Measurements from ENCODE around the gene THAP7. TPM values are rescaled to one million over a fixed set of nuclear protein-coding genes. Genes with fewer than 3 reads are reported as not detected.

Gene THAP7
- total and polyA plus RNA-seq, 2 donors (not counting 1 experiment from before 2014, with no cell fraction given), result 37.7 to 70.1 TPM

DNA sequence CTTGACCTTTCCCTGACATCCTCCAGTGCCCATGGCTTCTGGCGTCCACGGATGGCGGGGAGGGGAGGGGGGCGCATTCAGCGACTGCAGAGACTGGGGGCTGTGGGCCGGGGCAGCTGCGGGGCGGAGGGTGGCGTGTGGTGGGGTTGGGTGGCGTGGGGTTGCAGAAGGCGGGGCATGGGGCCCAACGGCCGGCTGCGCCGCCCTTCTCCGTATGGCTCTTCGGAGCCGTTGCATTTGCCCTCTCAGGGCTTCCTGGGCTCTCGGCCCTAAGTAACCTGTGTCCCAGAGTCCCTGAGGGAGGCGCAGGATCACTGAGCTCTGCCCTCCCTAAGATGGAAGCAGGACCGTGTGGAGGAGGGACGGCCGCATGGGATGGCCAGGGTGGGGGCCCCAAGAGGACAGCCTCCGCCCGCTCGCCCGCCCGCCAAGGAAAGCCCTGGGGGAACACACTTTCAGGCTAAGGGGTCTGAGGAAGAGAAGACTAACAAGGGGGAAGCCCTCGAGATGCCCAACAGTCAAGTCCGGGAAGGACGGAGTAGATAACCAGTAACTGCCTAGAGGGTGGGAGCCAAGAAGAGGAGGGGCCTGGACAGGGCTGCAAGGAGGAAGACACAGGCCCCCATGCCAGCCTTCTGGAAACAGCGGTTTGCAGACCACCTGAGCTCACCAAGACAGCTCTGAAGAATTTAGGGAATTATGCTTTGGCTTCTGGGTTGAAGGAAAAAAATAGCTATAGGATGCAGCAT lies 44.1 kb downstream of the THAP7 start:
- peaks cover 20% of the 10 kb centered on the region for H3K4me1 Mint-ChIP-seq
- Histone ChIP-seq H3K36me3 (replicated peaks in 1 of 2; ENCODE audit: control extremely low read depth in 1 of 2, control insufficient read depth in 1 of 2, extremely low read depth in 1 of 2, insufficient read depth in 2 of 2, low read length in 1 of 2) (peaks cover 2 to 10% of the 10 kb centered on the region in 2 experiments), H3K4me2 (replicated peaks; ENCODE audit: low read depth, low read length, poor library complexity, severe bottlenecking) (peak overlapping the region; percentile 92), H3K9me3 (ENCODE audit: control extremely low read depth in 1 of 3, control insufficient read depth in 2 of 3, insufficient read depth in 1 of 3, low read length in 2 of 3) (no peaks in the 10 kb centered on the region), H3K27me3 (replicated peaks in 1 of 4; ENCODE audit: control extremely low read depth in 1 of 4, control insufficient read depth in 3 of 4, insufficient read depth in 4 of 4, low read length in 3 of 4) (peaks cover 0 to 29% (median 7%) of the 10 kb centered on the region in 4 experiments), H3K27ac (ENCODE audit: low read length in 2 of 2) (peak overlapping the region in 1 of 2 donors; percentile 10), H3K4me3 (ENCODE audit: control extremely low read depth in 1 of 5, extremely low read depth in 1 of 5, insufficient read depth in 1 of 5, low read depth in 2 of 5, low read length in 4 of 5) (peak overlapping the region in 4 of 5 experiments; percentile 55 to 69 (median 60)), H3K9ac (ENCODE audit: low read length) (peak overlapping the region; percentile 76), H3K79me2 (ENCODE audit: control insufficient read depth, insufficient read depth, low read length) (peaks cover 4% of the 10 kb centered on the region), H3K4me1 (ENCODE audit: control insufficient read depth in 2 of 2, insufficient read depth in 2 of 2, low read length in 2 of 2) (peaks cover 16 to 23% of the 10 kb centered on the region in 2 donors), H4K20me1 (ENCODE audit: control insufficient read depth, insufficient read depth, low read length, poor library complexity, severe bottlenecking) (peaks cover 17% of the 10 kb centered on the region), H2AFZ (ENCODE audit: insufficient read depth, low read depth, low read length, poor library complexity, severe bottlenecking) (peak overlapping the region; percentile 72)
- ATAC-seq (ENCODE audit: low read depth), result peak; percentile 69
- ChIA-PET POLR2A (no interaction called here), CTCF (interaction anchor here (0.5 to 2.1 kb wide), 6 partner anchors 10 to 72 kb away, joined by 3 to 8 read pairs (median 4); partner anchors contain the start of gene LZTR1)
- no peaks in the 10 kb centered on the region for H3K9me3 Mint-ChIP-seq (ENCODE audit: insufficient read depth)
- peaks cover 13% of the 10 kb centered on the region for H3K27me3 Mint-ChIP-seq
- no peak overlapping the region for H3K27ac Mint-ChIP-seq
- intact Hi-C loops (cut with micrococcal nuclease), result loop anchor here (5.0 kb wide), 1 partner anchor 41 kb away; the partner anchor contains the start of gene CRKL
- WGBS (ENCODE audit: insufficient coverage), result 3% methylated on average over 25 of the region's 32 CpGs
- H3K4me3 Mint-ChIP-seq, result peak overlapping the region; percentile 83
- peak; percentile 45 for DNase-seq
- TF ChIP-seq EZH2 (IDR thresholded peaks at IDR 0.05; ENCODE audit: borderline replicate concordance, insufficient read depth, low read depth, low read length, poor library complexity, severe bottlenecking), result no peak
- TF ChIP-seq, protein P1, sequence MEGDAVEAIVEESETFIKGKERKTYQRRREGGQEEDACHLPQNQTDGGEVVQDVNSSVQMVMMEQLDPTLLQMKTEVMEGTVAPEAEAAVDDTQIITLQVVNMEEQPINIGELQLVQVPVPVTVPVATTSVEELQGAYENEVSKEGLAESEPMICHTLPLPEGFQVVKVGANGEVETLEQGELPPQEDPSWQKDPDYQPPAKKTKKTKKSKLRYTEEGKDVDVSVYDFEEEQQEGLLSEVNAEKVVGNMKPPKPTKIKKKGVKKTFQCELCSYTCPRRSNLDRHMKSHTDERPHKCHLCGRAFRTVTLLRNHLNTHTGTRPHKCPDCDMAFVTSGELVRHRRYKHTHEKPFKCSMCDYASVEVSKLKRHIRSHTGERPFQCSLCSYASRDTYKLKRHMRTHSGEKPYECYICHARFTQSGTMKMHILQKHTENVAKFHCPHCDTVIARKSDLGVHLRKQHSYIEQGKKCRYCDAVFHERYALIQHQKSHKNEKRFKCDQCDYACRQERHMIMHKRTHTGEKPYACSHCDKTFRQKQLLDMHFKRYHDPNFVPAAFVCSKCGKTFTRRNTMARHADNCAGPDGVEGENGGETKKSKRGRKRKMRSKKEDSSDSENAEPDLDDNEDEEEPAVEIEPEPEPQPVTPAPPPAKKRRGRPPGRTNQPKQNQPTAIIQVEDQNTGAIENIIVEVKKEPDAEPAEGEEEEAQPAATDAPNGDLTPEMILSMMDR (IDR thresholded peaks at IDR 0.05), result no peak
